Choroid plexus epithelial cell (primary cell): ENCODE measurements around the gene MAN1A1.

ENCODE experiments used
- DNase-seq: peaks from one replicate; pipeline ENCODE4 v3.0.0-alpha.2; 2010; ENCODE audit warnings: low read depth
- H3K4me3 ChIP-seq: 2 replicates; pipeline ENCODE4 v1.5.1; 2011; ENCODE audit warnings: low read depth, mild to moderate bottlenecking, control low read depth, low read length, moderate library complexity
- TF ChIP-seq, protein P1 (sequence below): conservative IDR thresholded peaks from 2 replicates; pipeline ENCODE4 v1.5.1; 2011; ENCODE audit warnings: low read depth, mild to moderate bottlenecking, control low read depth, inconsistent platforms, low read length, moderate library complexity

Gene MAN1A1

GRCh38 chr6:119231394-119231793 is 118.2 kb downstream of the MAN1A1 start:
- TF ChIP-seq, protein P1, sequence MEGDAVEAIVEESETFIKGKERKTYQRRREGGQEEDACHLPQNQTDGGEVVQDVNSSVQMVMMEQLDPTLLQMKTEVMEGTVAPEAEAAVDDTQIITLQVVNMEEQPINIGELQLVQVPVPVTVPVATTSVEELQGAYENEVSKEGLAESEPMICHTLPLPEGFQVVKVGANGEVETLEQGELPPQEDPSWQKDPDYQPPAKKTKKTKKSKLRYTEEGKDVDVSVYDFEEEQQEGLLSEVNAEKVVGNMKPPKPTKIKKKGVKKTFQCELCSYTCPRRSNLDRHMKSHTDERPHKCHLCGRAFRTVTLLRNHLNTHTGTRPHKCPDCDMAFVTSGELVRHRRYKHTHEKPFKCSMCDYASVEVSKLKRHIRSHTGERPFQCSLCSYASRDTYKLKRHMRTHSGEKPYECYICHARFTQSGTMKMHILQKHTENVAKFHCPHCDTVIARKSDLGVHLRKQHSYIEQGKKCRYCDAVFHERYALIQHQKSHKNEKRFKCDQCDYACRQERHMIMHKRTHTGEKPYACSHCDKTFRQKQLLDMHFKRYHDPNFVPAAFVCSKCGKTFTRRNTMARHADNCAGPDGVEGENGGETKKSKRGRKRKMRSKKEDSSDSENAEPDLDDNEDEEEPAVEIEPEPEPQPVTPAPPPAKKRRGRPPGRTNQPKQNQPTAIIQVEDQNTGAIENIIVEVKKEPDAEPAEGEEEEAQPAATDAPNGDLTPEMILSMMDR, result no peak
- no peak overlapping the region for H3K4me3 ChIP-seq

GRCh38 chr6:119230160-119230559 is 119.4 kb downstream of the MAN1A1 start:
- TF ChIP-seq, protein P1, result no peak
- DNase-seq, result no peak

More at GRCh38 chr6:119231394-119231793, 118.2 kb downstream of the MAN1A1 start:
- DNase-seq, result no peak

DNA sequence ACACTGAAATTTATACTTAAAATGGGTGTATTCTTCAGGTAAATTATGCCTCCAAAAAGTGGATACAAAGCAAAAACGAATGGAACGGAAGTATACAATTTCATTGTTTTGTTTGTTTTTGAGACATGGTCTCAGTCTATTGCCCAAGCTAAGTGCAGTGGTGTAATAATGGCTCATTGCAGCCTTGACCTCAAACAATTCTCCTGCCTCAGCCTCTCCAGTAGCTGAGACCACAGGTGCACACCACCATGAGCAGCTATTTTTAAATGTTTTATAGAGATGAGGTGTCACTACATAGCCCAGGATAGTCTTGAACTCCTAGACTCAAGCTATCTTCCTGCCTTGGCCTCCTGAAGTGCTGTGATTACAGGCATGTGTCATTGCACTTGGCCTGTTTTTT is 122.2 kb downstream of the MAN1A1 start:
- H3K4me3 ChIP-seq, result no peak overlapping the region
- TF ChIP-seq, protein P1, result no peak
- no peak for DNase-seq

More at GRCh38 chr6:119230160-119230559, 119.4 kb downstream of the MAN1A1 start:
- H3K4me3 ChIP-seq, result no peak overlapping the region

DNA sequence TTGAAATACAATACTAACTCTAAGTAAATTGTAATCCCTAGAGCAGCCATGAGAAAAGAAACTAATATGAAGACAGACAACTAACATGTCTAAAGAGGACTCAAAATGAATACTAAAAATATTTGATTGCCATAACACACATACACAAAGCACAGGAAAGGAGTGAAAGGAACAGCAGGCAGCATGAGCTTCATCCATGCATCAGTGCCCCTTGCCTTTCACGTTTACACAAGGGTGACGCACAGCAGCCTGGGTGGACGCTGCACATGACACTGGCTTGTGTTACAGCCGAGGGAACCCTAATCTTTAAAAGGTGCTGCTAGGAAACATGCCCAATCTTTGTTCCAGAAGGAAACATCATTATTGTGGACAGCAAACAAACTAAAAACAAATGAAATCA is 123.5 kb downstream of the MAN1A1 start:
- no peak overlapping the region for H3K4me3 ChIP-seq
- DNase-seq, result no peak
- TF ChIP-seq, protein P1, result no peak

DNA sequence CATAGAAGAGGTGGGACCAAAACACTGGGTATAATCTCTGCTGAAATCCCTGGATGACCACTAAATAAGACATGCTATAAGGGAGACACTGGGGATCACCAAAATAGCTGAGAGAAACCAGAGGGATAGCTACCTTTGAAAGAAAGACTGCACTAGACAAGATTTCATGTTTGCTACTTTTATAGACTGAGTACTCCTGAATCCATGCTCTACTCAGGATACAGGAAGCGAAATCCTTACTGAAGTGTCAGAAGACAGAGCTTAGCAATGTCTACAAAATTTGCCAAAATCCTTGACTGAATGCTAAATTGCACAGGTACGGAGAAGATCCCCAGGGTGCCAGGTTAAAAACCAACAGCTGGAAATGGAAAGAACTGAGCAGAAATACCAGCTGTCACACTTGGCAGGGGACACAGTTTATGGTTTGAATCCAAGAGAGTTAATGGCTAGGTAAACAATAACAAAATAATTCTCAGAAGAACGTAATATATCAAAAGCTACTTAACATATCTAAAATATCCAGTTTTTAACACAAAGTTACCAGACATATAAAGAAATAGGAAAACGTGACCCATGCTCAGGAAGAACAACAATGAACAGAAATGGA is 125.4 kb downstream of the MAN1A1 start:
- no peak for DNase-seq
- TF ChIP-seq, protein P1, result no peak

DNA sequence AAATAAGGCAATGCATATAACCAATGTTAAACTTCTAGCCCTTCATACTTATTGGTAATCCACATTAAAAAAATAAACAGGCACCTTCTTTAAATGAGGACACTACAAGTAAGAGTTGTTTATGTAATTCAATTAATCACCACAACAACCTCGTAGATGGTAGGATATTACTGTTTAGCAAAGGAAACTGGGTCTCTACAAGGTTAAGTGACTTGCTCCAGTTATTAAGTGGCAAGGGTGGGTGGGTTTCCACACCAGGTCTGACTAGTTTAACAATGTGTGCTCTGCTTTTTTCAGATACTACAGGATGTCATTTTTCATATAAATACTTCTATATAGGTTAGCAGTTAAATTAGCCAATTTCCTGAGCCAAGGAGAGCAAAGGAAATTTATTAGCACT is 129.1 kb downstream of the MAN1A1 start:
- TF ChIP-seq, protein P1, result no peak
- no peak overlapping the region for H3K4me3 ChIP-seq
- DNase-seq, result no peak

More for the DNA sequence above, 125.4 kb downstream of the MAN1A1 start:
- no peak overlapping the region for H3K4me3 ChIP-seq

DNA sequence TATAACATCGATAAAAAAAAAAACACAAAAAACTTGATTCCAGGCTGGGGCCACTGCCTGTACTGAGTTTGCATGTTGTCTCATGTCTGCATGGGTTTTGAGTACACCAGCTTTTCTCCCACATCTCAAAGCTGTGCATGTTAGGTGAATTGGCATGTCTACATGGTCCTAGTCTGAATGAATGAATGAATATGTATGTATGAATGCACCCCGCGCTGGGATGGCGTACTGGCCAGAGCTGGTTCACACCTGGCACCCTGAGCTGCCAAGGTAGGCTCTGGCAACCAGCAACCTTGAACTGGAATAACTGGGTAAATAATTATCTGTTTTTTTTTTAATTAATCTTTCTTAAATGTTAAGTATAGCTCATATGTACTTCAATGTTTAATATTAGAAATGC is 131.0 kb downstream of the MAN1A1 start:
- TF ChIP-seq, protein P1, result no peak
- DNase-seq, result no peak
- no peak overlapping the region for H3K4me3 ChIP-seq
